HAP-1 (cell line): Measurements from ENCODE around the gene C22orf15.

Experiments used
- DNase-seq, 2 experiments: peaks; one replicate each; pipeline ENCODE4 v3.0.0-alpha.2; 2016 to 2020; ENCODE audit warnings: low spot score in 2 of 2
- H3K27me3 ChIP-seq: fragments of 250-450 bp; sonication (Bioruptor Pico); 2 replicates; pipeline ENCODE4 v1.5.1; 2020; ENCODE audit warnings: low read depth, mild to moderate bottlenecking, moderate library complexity
- H3K36me3 ChIP-seq: fragments of 250-450 bp; sonication (Bioruptor Pico); replicated peaks from 2 replicates; pipeline ENCODE4 v1.5.1; 2020; ENCODE audit warnings: mild to moderate bottlenecking
- H3K4me1 ChIP-seq: fragments of 250-450 bp; sonication (Bioruptor Pico); 2 replicates; pipeline ENCODE4 v1.5.1; 2020; ENCODE audit warnings: mild to moderate bottlenecking
- H3K4me3 ChIP-seq: fragments of 250-450 bp; sonication (Bioruptor Pico); 2 replicates; pipeline ENCODE4 v1.5.1; 2020; ENCODE audit warnings: mild to moderate bottlenecking, moderate library complexity
- H3K9me3 ChIP-seq: fragments of 250-450 bp; sonication (Bioruptor Pico); 2 replicates; pipeline ENCODE4 v1.5.1; 2020; ENCODE audit warnings: mild to moderate bottlenecking, moderate library complexity
- in situ Hi-C: fragments of 300-500 bp; cut with MboI; formaldehyde crosslinking; loops from 3 replicates; pipeline ENCODE4 v1.14.3; 2020; ENCODE audit warnings: low sequenced_read_pairs, inconsistent platforms, mixed read lengths

Gene C22orf15

GRCh38 chr22:23742505-23743264, 20.1 kb upstream of the C22orf15 start:
- H3K9me3 ChIP-seq: no peaks in the 10 kb centered on the region; the same call in 1 of the 2 replicates
- in situ Hi-C loops: no loop called here

GRCh38 chr22:23743303-23743705, 19.5 kb upstream of the C22orf15 start:
- Histone ChIP-seq H3K9me3 (no peaks in the 10 kb centered on the region; the same call in 1 of the 2 replicates), H3K4me3 (no peak overlapping the region), H3K27me3 (no peaks in the 10 kb centered on the region), H3K36me3 (peaks cover 24% of the 10 kb centered on the region), H3K4me1 (no peaks in the 10 kb centered on the region)
- no peak for DNase-seq
- in situ Hi-C loops: no loop called here

More at GRCh38 chr22:23742505-23743264, 20.1 kb upstream of the C22orf15 start:
- Histone ChIP-seq H3K36me3 (peaks cover 24% of the 10 kb centered on the region), H3K27me3 (no peaks in the 10 kb centered on the region), H3K4me1 (no peaks in the 10 kb centered on the region), H3K4me3 (no peak overlapping the region)
- no peak for DNase-seq

- Histone ChIP-seq H3K4me3 (no peak overlapping the region), H3K36me3 (peaks cover 24% of the 10 kb centered on the region), H3K27me3 (no peaks in the 10 kb centered on the region), H3K4me1 (no peaks in the 10 kb centered on the region), H3K9me3 (no peaks in the 10 kb centered on the region; the same call in 1 of the 2 replicates)
- DNase-seq: no peak
- in situ Hi-C loops: no loop called here
Measured at GRCh38 chr22:23744001-23744400, 18.8 kb upstream of the C22orf15 start.

GRCh38 chr22:23744485-23744884, 18.3 kb upstream of the C22orf15 start:
- in situ Hi-C loops: no loop called here
- Histone ChIP-seq H3K4me3 (no peak overlapping the region), H3K4me1 (peaks cover under 1% of the 10 kb centered on the region; the same call in 1 of the 2 replicates), H3K27me3 (no peaks in the 10 kb centered on the region), H3K9me3 (no peaks in the 10 kb centered on the region; the same call in 1 of the 2 replicates), H3K36me3 (peaks cover 24% of the 10 kb centered on the region)
- DNase-seq: no peak

GRCh38 chr22:23745791-23746190, 17.0 kb upstream of the C22orf15 start:
- Histone ChIP-seq H3K9me3 (no peaks in the 10 kb centered on the region; the same call in 1 of the 2 replicates), H3K36me3 (peaks cover 24% of the 10 kb centered on the region), H3K4me1 (peaks cover 4% of the 10 kb centered on the region; the same call in 1 of the 2 replicates), H3K27me3 (no peaks in the 10 kb centered on the region), H3K4me3 (no peak overlapping the region)
- in situ Hi-C loops: no loop called here
- DNase-seq: no peak

GRCh38 chr22:23749841-23750301, 12.9 kb upstream of the C22orf15 start:
- Histone ChIP-seq H3K9me3 (no peaks in the 10 kb centered on the region; the same call in 1 of the 2 replicates), H3K36me3 (peaks cover 2% of the 10 kb centered on the region), H3K4me1 (peaks cover 13% of the 10 kb centered on the region), H3K4me3 (peak overlapping the region; percentile 73), H3K27me3 (no peaks in the 10 kb centered on the region)
- in situ Hi-C loops: no loop called here
- DNase-seq: no peak

GRCh38 chr22:23750367-23750713, 12.4 kb upstream of the C22orf15 start:
- Histone ChIP-seq H3K27me3 (no peaks in the 10 kb centered on the region), H3K36me3 (no peaks in the 10 kb centered on the region; the same call in 1 of the 2 replicates), H3K4me3 (peak overlapping the region; percentile 73), H3K4me1 (peaks cover 18% of the 10 kb centered on the region), H3K9me3 (no peaks in the 10 kb centered on the region; the same call in 1 of the 2 replicates)
- in situ Hi-C loops: no loop called here
- DNase-seq: no peak

- peak; percentile 79 to 88 for DNase-seq
- Histone ChIP-seq H3K27me3 (no peaks in the 10 kb centered on the region), H3K4me1 (peaks cover 23% of the 10 kb centered on the region), H3K4me3 (peak within 1 kb of the TSS; percentile 73), H3K9me3 (no peaks in the 10 kb centered on the region), H3K36me3 (no peaks in the 10 kb centered on the region)
- in situ Hi-C loops: no loop called here
Measured at GRCh38 chr22:23750714-23751440, 11.9 kb upstream of the C22orf15 start, which contains the start of gene ZNF70. Gene ZNF70 (minus strand): TSS chr22:23751112. CDS start chr22:23745140, 5,972 bp downstream.

GRCh38 chr22:23751441-23751996, 11.3 kb upstream of the C22orf15 start:
- Histone ChIP-seq H3K4me3 (peak overlapping the region; percentile 73), H3K27me3 (no peaks in the 10 kb centered on the region), H3K36me3 (no peaks in the 10 kb centered on the region), H3K4me1 (peaks cover 26% of the 10 kb centered on the region), H3K9me3 (no peaks in the 10 kb centered on the region)
- peak in 1 of 2 experiments; percentile 47 for DNase-seq
- in situ Hi-C loops: no loop called here

- in situ Hi-C loops: no loop called here
- no peak for DNase-seq
- no peak overlapping the region for H3K4me3 ChIP-seq
Measured at GRCh38 chr22:23752090-23752691, 10.6 kb upstream of the C22orf15 start.

GRCh38 chr22:23752750-23753149, 10.0 kb upstream of the C22orf15 start:
- H3K4me3 ChIP-seq: no peak overlapping the region
- no peaks in the 10 kb centered on the region for H3K9me3 ChIP-seq
- DNase-seq: no peak
- peaks cover 32% of the 10 kb centered on the region for H3K4me1 ChIP-seq
- H3K36me3 ChIP-seq: no peaks in the 10 kb centered on the region
- H3K27me3 ChIP-seq: no peaks in the 10 kb centered on the region
- in situ Hi-C loops: no loop called here

More at GRCh38 chr22:23752090-23752691, 10.6 kb upstream of the C22orf15 start:
- H3K27me3 ChIP-seq: no peaks in the 10 kb centered on the region
- H3K4me1 ChIP-seq: peaks cover 31% of the 10 kb centered on the region
- H3K36me3 ChIP-seq: no peaks in the 10 kb centered on the region
- H3K9me3 ChIP-seq: no peaks in the 10 kb centered on the region

- no peaks in the 10 kb centered on the region for H3K36me3 ChIP-seq
- in situ Hi-C loops: no loop called here
- peaks cover 32% of the 10 kb centered on the region for H3K4me1 ChIP-seq
- H3K9me3 ChIP-seq: no peaks in the 10 kb centered on the region
- DNase-seq: no peak
- H3K4me3 ChIP-seq: no peak overlapping the region
- H3K27me3 ChIP-seq: no peaks in the 10 kb centered on the region
Measured at GRCh38 chr22:23753385-23753784, 9.4 kb upstream of the C22orf15 start.

GRCh38 chr22:23754220-23754919, 8.4 kb upstream of the C22orf15 start, which contains the start of gene VPREB3:
Gene VPREB3 (minus strand): TSS chr22:23754425. CDS start chr22:23754363, 62 bp downstream.
- H3K4me1 ChIP-seq: peaks cover 32% of the 10 kb centered on the region
- in situ Hi-C loops: no loop called here
- no peaks in the 10 kb centered on the region for H3K9me3 ChIP-seq
- DNase-seq: no peak
- no peaks in the 10 kb centered on the region for H3K27me3 ChIP-seq
- H3K36me3 ChIP-seq: no peaks in the 10 kb centered on the region
- no peak within 1 kb of the TSS for H3K4me3 ChIP-seq
